ENCODE data around the gene MAP3K5.
"Not testable (repeated sequence)": the region's sequence is repeated elsewhere in the genome, so short reads cannot be mapped to it uniquely, and the experiment has no call there.

The MAP3K5 gene

GRCh38 chr6:136792410-136793262 lies at the start of gene MAP3K5:
MAP3K5 (minus strand) TSS chr6:136792477; CDS start chr6:136792157, 320 bp downstream.
- DNase-seq (ENCODE audit: low read depth): peak; percentile 89

- no peak for DNase-seq (ENCODE audit: low read depth)
These were observed 48.2 kb upstream of the MAP3K5 start for GRCh38 chr6:136840276-136841001.

DNA sequence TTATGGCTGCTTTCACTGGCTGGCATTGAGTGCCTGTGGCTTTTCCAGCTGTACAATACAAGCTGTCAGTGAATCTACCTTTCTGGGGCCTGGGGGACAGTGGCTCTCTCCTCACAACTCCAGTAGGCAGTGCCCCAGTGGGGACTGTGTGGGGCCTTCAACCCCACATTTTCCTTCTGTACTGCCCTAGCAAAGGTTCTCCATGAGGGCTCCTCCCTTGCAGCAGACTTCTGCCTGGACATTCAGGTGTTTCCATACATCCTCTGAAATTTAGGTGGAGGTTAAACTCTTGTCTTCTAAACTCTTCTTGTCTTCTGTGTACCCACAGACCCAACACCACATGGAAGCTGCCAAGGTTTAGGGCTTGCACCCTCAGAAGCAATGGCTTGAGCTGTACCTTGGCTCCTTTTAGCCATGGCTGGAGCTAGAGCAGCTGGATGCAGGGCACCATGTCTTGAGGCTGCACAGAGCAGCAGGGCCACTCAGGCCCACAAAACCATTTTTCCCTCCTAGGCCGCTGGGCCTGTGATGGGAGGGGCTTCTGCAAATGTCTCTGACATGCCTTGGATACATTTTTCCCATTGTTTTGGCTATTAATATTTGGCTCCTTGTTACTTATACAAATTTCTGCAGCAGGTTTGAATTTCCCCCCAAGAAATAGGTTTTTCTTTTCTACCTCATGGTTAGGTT lies 39.7 kb upstream of the MAP3K5 start:
- no peak for DNase-seq (ENCODE audit: low read depth)

DNA sequence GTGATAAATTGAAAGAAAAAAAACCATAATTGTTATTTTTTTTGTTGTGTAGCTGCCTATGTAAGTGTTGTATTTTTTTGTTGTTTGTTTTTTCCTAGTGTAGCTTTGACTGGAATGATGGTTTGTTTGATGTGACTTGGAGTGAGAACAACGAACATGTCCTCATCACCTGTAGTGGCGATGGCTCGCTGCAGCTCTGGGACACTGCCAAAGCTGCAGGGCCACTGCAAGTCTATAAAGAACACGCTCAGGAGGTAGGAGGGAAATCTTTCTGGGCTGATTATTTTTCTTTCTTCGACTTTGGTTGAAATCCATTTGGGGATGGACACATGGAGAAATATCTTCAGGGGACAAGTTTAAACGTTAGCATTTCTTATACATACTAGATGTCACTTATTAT lies 33.9 kb upstream of the MAP3K5 start:
- no peak for DNase-seq (ENCODE audit: low read depth)

DNA sequence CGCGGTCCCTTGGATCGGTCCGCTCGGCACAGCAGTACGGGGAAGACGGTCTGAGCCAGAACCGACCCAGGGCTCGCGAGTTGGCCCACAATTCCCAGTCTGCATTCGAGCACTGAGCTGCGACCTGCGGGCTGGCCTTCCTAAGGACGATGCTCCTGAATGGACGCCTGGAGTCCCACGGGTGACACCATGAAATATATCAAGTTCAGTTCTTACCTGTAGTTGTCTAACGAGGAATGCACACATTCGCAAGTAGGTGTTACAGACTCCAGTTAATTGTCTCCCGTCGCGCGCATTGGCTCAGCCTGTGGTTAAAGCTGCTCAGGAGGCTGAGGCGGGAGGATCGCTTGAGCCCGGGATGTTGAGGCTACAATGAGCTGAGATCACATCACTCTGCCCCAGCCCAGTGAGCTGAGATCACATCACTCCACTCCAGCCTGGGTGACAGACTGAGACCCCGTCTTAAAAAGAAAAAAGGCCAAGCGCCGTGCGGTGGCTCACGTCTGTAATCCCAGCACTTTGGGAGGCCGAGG lies 30.9 kb upstream of the MAP3K5 start:
- no peak for DNase-seq (ENCODE audit: low read depth)

DNA sequence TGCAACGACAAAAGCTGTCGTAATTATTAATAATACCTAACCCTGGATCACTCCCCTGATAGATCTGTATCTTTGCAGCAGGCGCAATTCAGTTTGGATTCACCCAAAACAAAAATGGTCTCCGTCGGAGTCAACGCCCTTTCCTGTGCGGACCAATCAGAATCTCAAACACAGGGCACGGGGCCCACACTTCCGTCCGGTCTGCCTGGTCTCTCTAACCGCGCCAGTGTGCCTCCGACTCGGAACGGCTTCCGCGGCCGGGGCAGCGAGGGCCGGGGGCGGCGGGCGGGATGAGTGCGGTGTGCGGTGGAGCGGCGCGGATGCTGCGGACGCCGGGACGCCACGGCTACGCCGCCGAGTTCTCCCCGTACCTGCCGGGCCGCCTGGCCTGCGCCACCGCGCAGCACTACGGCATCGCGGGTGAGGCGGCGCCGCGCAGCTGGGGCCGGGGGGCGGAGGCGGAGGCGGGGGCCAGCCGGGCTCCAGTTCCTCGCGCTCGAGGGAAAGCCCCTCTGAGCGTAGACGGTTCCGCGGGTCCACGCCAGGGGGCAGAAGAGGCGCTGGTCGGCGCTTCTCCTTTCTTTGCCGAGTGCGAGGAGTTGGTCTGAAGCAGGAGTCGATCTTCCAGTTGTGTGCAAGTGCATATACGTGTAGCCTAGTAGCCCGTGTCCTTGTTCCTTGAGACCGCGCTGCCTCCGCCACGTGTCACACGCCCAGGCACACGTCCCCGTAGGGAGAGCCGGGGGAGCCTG lies 30.3 kb upstream of the MAP3K5 start, which contains the start of gene PEX7:
Gene PEX7 (plus strand): TSS at position 217 of the 752 bp plus-strand sequence. CDS start 74 bp downstream, at position 291.
- peak; percentile 80 for DNase-seq (ENCODE audit: low read depth)

DNA sequence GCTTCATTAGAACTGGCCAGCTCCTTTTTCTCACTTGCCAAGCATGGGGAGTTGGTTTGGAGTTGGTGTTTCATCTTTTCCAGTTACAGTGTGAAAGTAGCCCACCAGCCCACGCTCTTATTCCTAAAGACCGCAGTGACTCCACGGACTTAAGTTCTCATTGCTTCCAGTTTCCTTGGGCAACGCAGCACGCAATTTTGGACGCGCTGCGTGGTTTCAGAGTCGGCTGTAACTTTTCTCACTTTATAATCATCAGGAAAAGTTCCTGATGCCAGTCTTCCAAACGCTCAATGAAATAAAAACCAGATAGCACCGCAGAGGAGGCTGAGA lies 29.7 kb upstream of the MAP3K5 start:
- DNase-seq (ENCODE audit: low read depth): no peak

DNA sequence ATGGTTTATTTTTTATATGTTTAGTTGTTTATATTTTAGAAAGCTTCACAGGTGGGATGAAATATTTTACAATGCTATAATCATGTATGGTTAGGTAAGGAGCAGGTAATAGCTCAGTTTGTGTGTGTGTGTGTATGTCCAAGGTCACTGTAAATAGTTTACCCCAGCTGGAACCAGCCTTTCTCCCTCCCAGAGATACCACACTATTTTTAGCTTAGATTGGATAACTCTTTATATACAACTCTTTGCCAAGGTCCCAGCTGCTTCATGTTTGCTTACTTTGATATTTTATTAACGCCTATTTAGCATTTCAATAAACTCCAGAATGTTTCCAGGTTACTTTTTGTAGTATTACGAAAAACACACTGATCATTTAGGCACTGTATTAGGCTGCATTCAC lies 28.3 kb upstream of the MAP3K5 start:
- DNase-seq (ENCODE audit: low read depth): no peak

GRCh38 chr6:136816656-136817055 lies 24.4 kb upstream of the MAP3K5 start:
- no peak for DNase-seq (ENCODE audit: low read depth)

DNA sequence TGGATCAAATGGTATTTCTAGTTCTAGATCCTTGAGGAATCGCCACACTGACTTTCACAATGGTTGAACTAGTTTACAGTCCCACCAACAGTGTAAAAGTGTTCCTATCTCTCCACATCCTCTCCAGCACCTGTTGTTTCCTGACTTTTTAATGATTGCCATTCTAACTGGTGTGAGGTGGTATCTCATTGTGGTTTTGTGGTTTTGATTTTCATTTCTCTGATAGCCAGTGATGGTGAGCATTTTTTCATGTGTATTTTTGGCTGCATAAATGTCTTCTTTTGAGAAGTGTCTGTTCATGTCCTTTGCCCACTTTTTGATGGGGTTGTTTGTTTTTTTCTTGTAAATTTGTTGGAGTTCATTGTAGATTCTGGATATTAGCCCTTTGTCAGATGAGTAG lies 23.3 kb upstream of the MAP3K5 start:
- not testable (repeated sequence) for DNase-seq (ENCODE audit: low read depth)

GRCh38 chr6:136812174-136812573 lies 19.9 kb upstream of the MAP3K5 start:
- no peak for DNase-seq (ENCODE audit: low read depth)

DNA sequence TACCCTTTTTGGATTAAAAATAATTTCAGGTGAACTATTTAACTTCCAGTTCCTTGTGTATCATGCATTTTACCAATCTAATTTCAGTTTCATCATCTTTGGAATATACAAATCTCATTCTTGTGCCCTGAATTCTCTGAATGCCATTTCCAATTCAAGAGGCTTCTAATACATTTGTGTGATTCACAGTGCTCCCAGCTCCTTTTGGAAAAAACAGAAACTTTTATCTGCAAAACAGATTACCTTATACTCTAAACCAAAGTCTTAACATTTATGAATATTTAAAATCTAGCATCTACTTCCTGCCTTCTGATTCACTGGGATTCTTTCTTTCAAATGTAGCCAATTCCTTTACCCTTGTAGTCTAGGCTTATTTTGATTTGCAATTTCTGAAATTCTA lies 19.0 kb upstream of the MAP3K5 start:
- no peak for DNase-seq (ENCODE audit: low read depth)

GRCh38 chr6:136809091-136809860 lies 17.0 kb upstream of the MAP3K5 start:
- no peak for DNase-seq (ENCODE audit: low read depth)

DNA sequence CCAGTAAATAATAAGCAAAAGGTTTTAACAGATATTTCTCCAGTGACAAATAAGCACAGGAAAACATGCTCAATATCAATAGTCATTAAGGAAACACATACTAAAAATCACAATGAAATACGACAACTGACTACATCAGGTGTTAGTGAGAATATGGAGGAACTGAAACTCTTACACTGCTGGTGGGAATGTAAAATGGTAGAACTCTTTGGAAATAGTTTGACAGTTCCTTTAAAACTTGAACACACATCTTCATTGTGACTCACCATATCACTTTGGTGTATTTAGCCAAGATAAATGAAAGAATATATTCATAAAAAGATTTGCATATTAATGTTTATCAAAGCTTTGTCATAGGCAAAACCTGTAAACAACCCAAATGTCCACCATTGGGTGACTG lies 11.3 kb upstream of the MAP3K5 start:
- no peak for DNase-seq (ENCODE audit: low read depth)

DNA sequence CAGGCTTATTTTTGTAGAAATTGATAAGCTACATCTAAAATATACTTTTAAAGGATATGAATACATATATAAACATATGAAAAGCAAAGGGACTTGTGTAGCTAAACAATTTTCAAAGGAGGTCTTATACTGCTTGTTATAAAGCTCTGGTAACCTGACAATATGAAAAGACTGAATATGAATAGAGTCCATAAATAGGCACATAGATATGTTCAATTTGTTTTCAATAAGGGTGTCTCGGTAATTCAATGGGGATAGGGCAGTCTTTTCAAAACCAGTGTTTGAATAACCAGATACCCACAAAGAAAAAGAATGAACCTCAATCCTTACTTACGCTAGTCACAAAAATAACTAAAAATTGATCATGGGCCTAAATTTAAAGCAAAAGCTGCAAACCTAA lies 9.3 kb upstream of the MAP3K5 start:
- DNase-seq (ENCODE audit: low read depth): no peak

DNA sequence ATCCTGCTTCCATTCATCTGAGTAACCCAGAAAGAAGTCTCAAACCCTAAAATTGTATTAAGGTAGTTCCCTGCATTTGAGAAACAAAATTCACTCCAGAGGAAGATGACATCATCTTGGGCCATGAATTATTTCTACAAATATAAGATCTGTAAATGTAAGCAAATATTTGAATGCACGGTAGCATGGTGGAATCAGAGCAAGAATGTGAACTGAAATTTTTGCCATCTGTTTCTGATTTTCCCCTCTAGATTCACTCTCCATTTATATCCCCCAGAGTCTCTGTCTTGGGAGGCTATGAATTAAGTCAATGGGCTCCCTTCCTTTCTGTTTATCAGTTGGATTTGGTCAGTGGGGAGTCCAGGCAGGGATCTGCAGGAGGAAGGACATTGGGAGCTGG lies 5.8 kb upstream of the MAP3K5 start:
- DNase-seq (ENCODE audit: low read depth): no peak

DNA sequence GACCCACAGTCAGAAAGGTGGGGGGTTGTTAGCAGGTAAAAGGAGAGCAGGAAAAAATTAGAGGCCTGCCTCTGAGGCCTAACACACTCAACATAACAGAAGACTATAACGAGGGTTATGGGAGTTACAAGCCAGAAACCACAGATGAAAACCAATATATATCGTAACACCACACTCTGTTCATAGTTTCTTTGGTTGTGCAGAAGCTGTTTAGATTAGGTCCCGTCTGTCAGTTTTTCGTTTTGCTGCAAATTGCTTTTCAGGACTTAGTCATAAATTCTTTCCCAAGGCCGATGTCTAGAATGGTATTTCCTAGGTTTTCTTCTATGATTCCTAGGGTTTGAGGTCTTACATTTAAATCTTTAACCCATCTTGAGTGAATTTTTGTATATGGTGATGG lies 3.7 kb upstream of the MAP3K5 start:
- no peak for DNase-seq (ENCODE audit: low read depth)

- no peak for DNase-seq (ENCODE audit: low read depth)
These were observed 3.1 kb upstream of the MAP3K5 start for GRCh38 chr6:136795386-136795785.

GRCh38 chr6:136793363-136793762 lies 1.1 kb upstream of the MAP3K5 start:
- DNase-seq (ENCODE audit: low read depth): no peak

- no peak for DNase-seq (ENCODE audit: low read depth)
These were observed 225 bp downstream of the MAP3K5 start for GRCh38 chr6:136792095-136792409.
